WI38 (cell line): Measurements from ENCODE around the gene ERFL.

Experiments used
- H3K4me3 ChIP-seq: 2 replicates; pipeline ENCODE4 v1.5.1; 2011; ENCODE audit warnings: low read depth, mild to moderate bottlenecking, control low read depth, low read length
- TF ChIP-seq, protein P1 (sequence below): IDR thresholded peaks from 2 replicates; pipeline ENCODE4 v1.5.1; 2012; ENCODE audit warnings: low read depth, mild to moderate bottlenecking, control low read depth, low read length

ERFL gene

DNA sequence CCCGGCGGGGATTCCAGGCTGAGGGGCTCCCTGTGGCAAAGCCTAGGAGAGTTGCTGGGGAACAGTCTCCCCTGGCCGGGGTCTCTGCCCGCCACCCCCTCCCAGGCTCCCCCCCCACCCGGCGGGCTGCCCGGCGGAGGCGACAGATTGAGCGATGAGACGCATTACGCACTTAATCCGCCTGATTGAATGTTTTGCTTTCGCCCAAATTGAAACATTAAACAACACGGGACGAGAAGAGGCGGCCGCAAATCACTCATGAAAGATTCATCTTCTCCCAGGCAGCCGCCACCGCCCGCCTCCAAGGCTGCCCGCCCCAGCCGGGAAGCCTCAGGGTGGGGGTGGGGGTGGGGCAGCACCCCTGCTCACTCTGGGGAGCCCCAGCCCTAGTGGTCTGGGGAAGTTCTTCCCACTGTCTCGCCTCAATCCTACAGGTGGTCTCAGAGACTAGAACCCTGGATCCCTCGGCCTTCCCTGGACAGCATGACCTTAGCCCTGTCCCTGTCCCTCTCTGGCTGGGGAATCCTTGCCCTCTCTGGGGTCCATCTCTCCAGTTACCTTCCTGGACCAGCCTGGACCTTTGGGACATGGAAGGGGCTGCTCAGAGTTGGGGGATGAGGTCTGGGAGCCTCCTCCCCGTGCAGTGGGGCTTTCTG is 7.6 kb upstream of the ERFL start:
- TF ChIP-seq, protein P1, sequence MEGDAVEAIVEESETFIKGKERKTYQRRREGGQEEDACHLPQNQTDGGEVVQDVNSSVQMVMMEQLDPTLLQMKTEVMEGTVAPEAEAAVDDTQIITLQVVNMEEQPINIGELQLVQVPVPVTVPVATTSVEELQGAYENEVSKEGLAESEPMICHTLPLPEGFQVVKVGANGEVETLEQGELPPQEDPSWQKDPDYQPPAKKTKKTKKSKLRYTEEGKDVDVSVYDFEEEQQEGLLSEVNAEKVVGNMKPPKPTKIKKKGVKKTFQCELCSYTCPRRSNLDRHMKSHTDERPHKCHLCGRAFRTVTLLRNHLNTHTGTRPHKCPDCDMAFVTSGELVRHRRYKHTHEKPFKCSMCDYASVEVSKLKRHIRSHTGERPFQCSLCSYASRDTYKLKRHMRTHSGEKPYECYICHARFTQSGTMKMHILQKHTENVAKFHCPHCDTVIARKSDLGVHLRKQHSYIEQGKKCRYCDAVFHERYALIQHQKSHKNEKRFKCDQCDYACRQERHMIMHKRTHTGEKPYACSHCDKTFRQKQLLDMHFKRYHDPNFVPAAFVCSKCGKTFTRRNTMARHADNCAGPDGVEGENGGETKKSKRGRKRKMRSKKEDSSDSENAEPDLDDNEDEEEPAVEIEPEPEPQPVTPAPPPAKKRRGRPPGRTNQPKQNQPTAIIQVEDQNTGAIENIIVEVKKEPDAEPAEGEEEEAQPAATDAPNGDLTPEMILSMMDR, result no peak
- no peak overlapping the region for H3K4me3 ChIP-seq

DNA sequence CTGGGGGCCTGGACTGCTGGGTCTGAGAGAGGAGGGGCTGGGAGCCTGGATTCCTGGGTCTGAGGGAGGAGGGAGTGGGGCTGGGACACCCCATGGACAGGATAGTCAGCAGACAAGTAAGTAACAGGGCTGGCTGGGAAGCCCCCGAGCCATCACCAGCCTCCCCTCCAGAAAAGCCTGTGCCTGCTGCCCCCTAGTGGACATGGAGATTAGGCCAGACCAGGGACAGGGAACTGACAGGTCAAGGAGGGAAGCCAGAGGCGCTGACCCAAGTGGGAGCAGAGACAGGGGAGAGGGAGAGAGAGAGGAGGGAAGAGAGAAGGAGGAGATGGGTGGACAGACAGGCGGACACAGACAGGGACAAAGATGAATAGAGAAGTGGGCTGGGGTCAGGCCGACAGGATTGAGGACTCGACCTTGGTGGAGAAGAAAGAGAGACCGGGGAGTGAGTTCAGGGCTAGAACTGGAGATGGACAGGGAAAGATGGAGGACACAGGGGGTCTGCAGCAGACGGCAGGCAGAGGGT is 6.7 kb upstream of the ERFL start:
- TF ChIP-seq, protein P1, result peak; percentile 95
- H3K4me3 ChIP-seq, result no peak overlapping the region

DNA sequence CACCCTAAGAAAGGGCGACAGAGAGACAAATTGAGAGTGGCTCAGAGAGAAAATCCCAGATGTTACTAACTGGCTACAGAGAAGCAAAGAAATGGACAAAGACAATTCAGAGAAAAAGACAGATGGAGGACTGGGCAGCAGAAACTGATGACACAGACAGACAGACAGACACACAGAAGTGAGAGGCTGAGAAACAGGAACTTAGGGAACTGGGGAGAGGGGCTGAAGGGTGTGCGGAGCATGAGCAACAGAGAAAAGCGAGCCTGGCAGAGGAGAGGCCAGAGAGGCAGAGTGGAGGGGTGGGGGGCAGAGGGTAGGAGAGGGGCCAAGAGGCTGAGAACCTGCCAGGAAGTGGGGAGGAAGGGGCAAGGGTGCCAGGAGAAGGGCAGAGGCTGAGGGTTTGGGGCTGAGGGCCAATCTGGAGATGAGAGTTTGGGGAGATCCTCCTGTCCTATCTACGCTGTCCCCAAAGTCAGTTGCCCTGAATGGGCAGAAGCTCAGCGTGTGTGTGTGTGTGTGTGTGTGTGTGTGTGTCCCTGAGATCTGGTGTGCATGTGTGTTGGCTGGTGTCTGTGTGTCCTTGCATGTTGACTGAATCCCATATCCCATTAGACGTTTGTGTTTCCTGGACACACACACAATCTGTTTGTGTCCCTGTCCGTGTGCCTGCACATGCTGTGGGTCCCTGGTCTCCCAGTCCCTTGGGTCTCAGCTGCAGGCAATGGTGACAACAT is 5.6 kb upstream of the ERFL start:
- TF ChIP-seq, protein P1, result no peak
- H3K4me3 ChIP-seq, result no peak overlapping the region

DNA sequence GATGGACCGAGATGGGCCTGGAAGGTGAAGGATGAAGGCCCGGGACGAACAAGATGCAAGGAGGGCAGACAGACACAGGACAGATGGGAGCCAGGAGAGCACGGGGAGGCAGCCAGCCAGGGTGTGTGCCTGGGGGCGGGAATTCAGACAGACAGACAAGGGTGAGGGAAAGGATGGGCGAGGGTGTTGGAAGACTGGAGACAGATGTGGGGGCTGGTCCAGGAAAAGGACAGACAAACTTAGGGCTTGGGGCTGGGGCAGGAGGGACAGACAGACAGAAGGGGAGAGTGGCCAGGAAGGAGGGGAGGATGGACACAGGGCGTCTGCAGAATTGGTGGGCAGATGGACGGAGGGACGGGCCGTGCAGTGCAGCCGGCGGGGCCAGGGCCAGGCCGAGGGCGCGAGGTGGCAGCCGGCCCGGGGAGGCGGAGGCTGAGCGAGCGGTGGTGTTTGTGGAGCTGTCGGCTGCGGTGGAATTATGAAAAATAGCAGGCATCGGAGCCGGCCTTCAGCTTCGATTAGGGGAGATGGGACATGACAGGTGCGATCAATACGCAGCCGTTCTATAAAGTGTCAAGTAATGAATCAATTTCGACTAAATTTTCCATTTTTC is 4.6 kb upstream of the ERFL start:
- H3K4me3 ChIP-seq, result no peak overlapping the region

DNA sequence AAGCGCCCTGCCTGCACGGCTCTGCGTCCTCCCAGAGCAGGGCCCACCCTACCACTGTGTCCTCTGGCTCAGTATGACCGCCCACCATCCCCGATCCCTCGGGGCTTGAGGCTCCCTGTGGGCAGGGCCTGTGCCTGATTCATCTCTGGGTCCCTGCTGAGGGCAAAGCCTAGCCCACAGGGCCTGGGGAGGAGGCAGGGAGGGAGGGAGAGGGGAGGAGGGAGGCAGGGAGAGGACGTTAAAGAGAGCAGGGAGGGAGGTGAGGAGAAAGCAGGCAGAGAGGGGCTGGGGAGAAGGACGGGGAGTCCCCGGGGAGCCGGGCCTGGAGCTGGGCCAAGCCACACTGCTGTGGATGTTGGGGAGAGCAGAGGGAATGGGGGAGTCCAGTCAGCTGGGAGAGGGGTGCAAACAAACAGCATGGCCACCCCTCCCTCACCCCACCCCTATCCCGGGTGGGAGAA is 4.0 kb upstream of the ERFL start:
- TF ChIP-seq, protein P1, result no peak
- no peak overlapping the region for H3K4me3 ChIP-seq

More for the DNA sequence above, 4.6 kb upstream of the ERFL start:
- TF ChIP-seq, protein P1, result no peak

DNA sequence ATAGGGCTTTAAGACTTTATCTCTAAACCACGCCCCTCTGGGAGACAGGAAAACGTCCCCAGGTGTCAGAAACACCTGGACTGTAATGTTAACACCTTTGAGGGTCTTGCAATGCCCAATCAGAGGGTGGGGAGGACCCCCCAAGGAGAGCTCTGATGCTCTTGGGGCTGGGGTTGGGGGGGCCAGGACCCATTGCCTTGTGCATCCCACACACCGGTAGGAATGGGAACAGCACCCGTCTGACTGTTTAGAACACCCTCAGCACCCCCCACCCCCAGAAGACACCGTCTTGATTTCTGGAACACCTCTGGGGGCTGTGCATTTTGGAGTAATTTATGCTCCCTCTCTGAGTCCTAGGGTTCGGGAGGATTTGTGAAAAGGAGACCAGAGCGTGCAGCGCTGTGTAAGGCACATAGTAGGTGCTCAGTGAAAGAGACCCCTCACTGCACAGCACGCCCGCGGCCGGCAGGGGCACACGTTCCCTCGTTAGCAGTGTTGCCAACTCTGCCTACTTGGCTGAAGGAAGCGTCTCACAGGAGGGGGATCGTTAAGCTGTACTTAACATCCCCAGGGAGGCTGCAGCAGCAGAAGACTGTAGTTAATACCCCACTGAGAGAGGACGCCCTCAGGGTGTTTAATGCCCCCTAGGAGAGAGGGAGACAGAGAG is 2.8 kb upstream of the ERFL start:
- no peak overlapping the region for H3K4me3 ChIP-seq
- TF ChIP-seq, protein P1, result peak; percentile 33
